Peyer's patch (tissue), 4 donors: ENCODE results near the gene PSMD2. TPM values are rescaled to one million over a fixed set of nuclear protein-coding genes. Genes with fewer than 3 reads are reported as not detected.
A peak's percentile ranks its signal among the peaks of the same experiment; 100 is the strongest.
"Not testable (repeated sequence)": the region's sequence is repeated elsewhere in the genome, so short reads cannot be mapped to it uniquely, and the experiment has no call there.

Experiments used
- DNase-seq, 3 donors: peaks; one replicate each; pipeline ENCODE4 v3.0.0-alpha.2; 2017 to 2019
- H3K27ac ChIP-seq, 4 donors: fragments of 200-600 bp; sonication (generic); one replicate each; pipeline ENCODE4 v1.5.1; 2016 to 2019
- H3K27me3 ChIP-seq, 2 donors: fragments of 200-600 bp; sonication (generic); one replicate each; pipeline ENCODE4 v1.5.1; 2019
- H3K36me3 ChIP-seq, 3 donors: fragments of 200-600 bp; sonication (generic); one replicate each; pipeline ENCODE4 v1.5.1; 2016 to 2019
- H3K4me1 ChIP-seq, 4 donors: fragments of 200-600 bp; sonication (generic); one replicate each; pipeline ENCODE4 v1.5.1; 2016 to 2019
- H3K4me3 ChIP-seq, 4 donors: fragments of 200-600 bp; sonication (generic); 1 replicate in 3 of 4; 2 replicates in 1 of 4; pipeline ENCODE4 v1.5.1; 2016 to 2019; ENCODE audit warnings: mild to moderate bottlenecking in 1 of 4
- H3K9me3 ChIP-seq, 4 donors: fragments of 200-600 bp; sonication (generic); one replicate each; pipeline ENCODE4 v1.5.1; 2016 to 2019; ENCODE audit warnings: mild to moderate bottlenecking in 1 of 4
- CTCF ChIP-seq, 6 experiments: fragments of 450-650 bp in 4 of 6; fragments of 200-600 bp in 2 of 6; sonication (generic) in 1 of 6; IDR thresholded peaks; one replicate each; pipeline ENCODE4 v1.5.1; 2017 to 2019; ENCODE audit warnings: antibody characterized with exemption in 6 of 6, mild to moderate bottlenecking in 3 of 6, moderate library complexity in 1 of 6
- POLR2A ChIP-seq, 2 donors: fragments of 450-650 bp; IDR thresholded peaks; one replicate each; pipeline ENCODE4 v1.5.1; 2017; ENCODE audit warnings: antibody characterized with exemption in 2 of 2, mild to moderate bottlenecking in 2 of 2, moderate library complexity in 2 of 2
- total RNA-seq, 4 donors: library from RNA; depleted of rRNA; stranded (reverse); fragments of >200 nt; gene quantifications; one replicate each; pipeline ENCODE4 v1.1.0, GENCODE V29; 2016

The PSMD2 gene
- total RNA-seq, 4 donors from 2014 or later: 140 to 198 (median 155) TPM

GRCh38 chr3:184261270-184261853 lies 37.7 kb upstream of the PSMD2 start, which contains the start of gene CAMK2N2:
Gene CAMK2N2 (minus strand): TSS chr3:184261553. CDS start chr3:184261285, 268 bp downstream.
- peaks cover 0 to 30% (median 14%) of the 10 kb centered on the region in 4 donors for H3K4me1 ChIP-seq
- H3K27ac ChIP-seq: no peak within 1 kb of the TSS
- peak; percentile 22 to 74 (median 65) for DNase-seq
- peaks cover 3 to 36% of the 10 kb centered on the region in 2 donors for H3K27me3 ChIP-seq
- H3K9me3 ChIP-seq: no peaks in the 10 kb centered on the region
- no peak for TF ChIP-seq POLR2A (IDR thresholded peaks at IDR 0.05)
- H3K36me3 ChIP-seq: no peaks in the 10 kb centered on the region
- H3K4me3 ChIP-seq: peak within 1 kb of the TSS; percentile 30 to 59 (median 56)

GRCh38 chr3:184261854-184262763 lies 36.9 kb upstream of the PSMD2 start:
- no peak for DNase-seq
- TF ChIP-seq CTCF (IDR thresholded peaks at IDR 0.05) (no peak), POLR2A (IDR thresholded peaks at IDR 0.05) (no peak)
- Histone ChIP-seq H3K4me3 (peak overlapping the region; percentile 30 to 59 (median 56)), H3K27me3 (peaks cover 3 to 36% of the 10 kb centered on the region in 2 donors), H3K27ac (no peak overlapping the region), H3K36me3 (no peaks in the 10 kb centered on the region), H3K9me3 (no peaks in the 10 kb centered on the region), H3K4me1 (peaks cover 0 to 30% (median 14%) of the 10 kb centered on the region in 4 donors)

- H3K27ac ChIP-seq: no peak overlapping the region
- no peaks in the 10 kb centered on the region for H3K36me3 ChIP-seq
- TF ChIP-seq CTCF (IDR thresholded peaks at IDR 0.05) (no peak), POLR2A (IDR thresholded peaks at IDR 0.05) (no peak)
- peaks cover 3 to 36% of the 10 kb centered on the region in 2 donors for H3K27me3 ChIP-seq
- DNase-seq: no peak
- H3K9me3 ChIP-seq: no peaks in the 10 kb centered on the region
- H3K4me1 ChIP-seq: peaks cover 0 to 30% (median 14%) of the 10 kb centered on the region in 4 donors
- no peak overlapping the region for H3K4me3 ChIP-seq
Measured at GRCh38 chr3:184262764-184263179, 36.3 kb upstream of the PSMD2 start.

GRCh38 chr3:184267249-184267648 lies 31.8 kb upstream of the PSMD2 start:
- H3K36me3 ChIP-seq, H3K4me1 ChIP-seq, H3K27ac ChIP-seq, H3K4me3 ChIP-seq, DNase-seq, H3K9me3 ChIP-seq: not testable (repeated sequence)
- peaks cover 0 to 11% of the 10 kb centered on the region in 2 donors for H3K27me3 ChIP-seq

GRCh38 chr3:184272269-184272668 lies 26.8 kb upstream of the PSMD2 start:
- DNase-seq: no peak
- Histone ChIP-seq H3K4me3 (no peak overlapping the region), H3K4me1 (no peaks in the 10 kb centered on the region), H3K27ac (no peak overlapping the region), H3K36me3 (no peaks in the 10 kb centered on the region), H3K27me3 (peaks cover 0 to 14% of the 10 kb centered on the region in 2 donors), H3K9me3 (no peaks in the 10 kb centered on the region)
- no peak for TF ChIP-seq POLR2A (IDR thresholded peaks at IDR 0.05)
- no peak for TF ChIP-seq CTCF (IDR thresholded peaks at IDR 0.05)

- Histone ChIP-seq H3K4me3 (no peak overlapping the region), H3K27ac (no peak overlapping the region), H3K4me1 (no peaks in the 10 kb centered on the region), H3K27me3 (peaks cover 0 to 14% of the 10 kb centered on the region in 2 donors), H3K9me3 (no peaks in the 10 kb centered on the region), H3K36me3 (no peaks in the 10 kb centered on the region)
- DNase-seq: no peak
- no peak for TF ChIP-seq CTCF (IDR thresholded peaks at IDR 0.05)
Measured at GRCh38 chr3:184275381-184275701, 23.7 kb upstream of the PSMD2 start.
